GM10266 (cell line): ENCODE data around the gene MRPL38.
A peak's percentile ranks its signal among the peaks of the same experiment; 100 is the strongest.
"Not testable (repeated sequence)": the region's sequence is repeated elsewhere in the genome, so short reads cannot be mapped to it uniquely, and the experiment has no call there.

Experiments
- DNase-seq: peaks from one replicate; pipeline ENCODE4 v3.0.0; 2012; ENCODE audit errors: extremely low spot score
- CTCF ChIP-seq: IDR thresholded peaks from 2 replicates; pipeline ENCODE4 v1.5.1; 2012; ENCODE audit warnings: mild to moderate bottlenecking, low read depth; ENCODE audit not compliant: control insufficient read depth, insufficient read depth; ENCODE audit errors: missing control alignments

Gene MRPL38

GRCh38 chr17:75864448-75864871 lies 40.2 kb downstream of the MRPL38 start:
- TF ChIP-seq CTCF, result no peak
- peak; percentile 73 for DNase-seq

GRCh38 chr17:75861927-75862317 lies 42.8 kb downstream of the MRPL38 start:
- no peak for DNase-seq

GRCh38 chr17:75859358-75859757 lies 45.3 kb downstream of the MRPL38 start:
- DNase-seq, result not testable (repeated sequence)

More at GRCh38 chr17:75861927-75862317, 42.8 kb downstream of the MRPL38 start:
- TF ChIP-seq CTCF, result no peak

- TF ChIP-seq CTCF, result no peak
- no peak for DNase-seq
Measured at GRCh38 chr17:75856062-75856756, 48.5 kb downstream of the MRPL38 start.

- DNase-seq, result peak; percentile 98
- peak; percentile 66 for TF ChIP-seq CTCF
Measured at GRCh38 chr17:75855310-75856061, 49.2 kb downstream of the MRPL38 start, which contains the start of gene WBP2. Gene WBP2 (minus strand): TSS chr17:75855335. CDS start chr17:75855297, 38 bp downstream.

GRCh38 chr17:75854881-75855309 lies 49.8 kb downstream of the MRPL38 start:
- no peak for TF ChIP-seq CTCF
- no peak for DNase-seq

GRCh38 chr17:75854101-75854748 lies 50.5 kb downstream of the MRPL38 start:
- TF ChIP-seq CTCF, result no peak
- DNase-seq, result no peak
